Heart left ventricle (tissue), 13 donors: ENCODE measurements around the gene DHX36.

Source experiments
- POLR2A ChIP-seq, 2 donors: fragments of 450-650 bp; IDR thresholded peaks; one replicate each; pipeline ENCODE4 v1.6.1; 2017; ENCODE audit warnings: antibody characterized with exemption in 2 of 2, mild to moderate bottlenecking in 2 of 2, moderate library complexity in 2 of 2
- TF ChIP-seq, protein P1 (sequence below), 12 donors: fragments of 200-600 bp; sonication (generic) in 4 of 12; IDR thresholded peaks; one replicate each; pipeline versions ENCODE4 v1.5.0 to v1.8.0; 2018 to 2022; ENCODE audit warnings: antibody characterized with exemption in 12 of 12, mild to moderate bottlenecking in 5 of 12
- donor health status: ischemic (EF 13 %, LVEDD 7.1; RV severe dilation, severe dysfunction).
- donor health status: DM: no; HTN: yes; CAD: no.
- donor health status: DM: no; HTN: no; CAD: no.
- donor health status: ischemic (EF 25% LVEDD 6.9; RV normal size, moderate dysfunction).
- donor health status: ischemic (EF 25% LVEDD 5.7; RV mildly dilated, moderate dysfunction).
- donor health status: ischemic (EF 35%, LVEDD 5.7; RV mildly dilated, moderate dysfunction).
- donor health status: nonischemic (EF 11% LVEDD 7.7; RV severe dilation, severe dysfunction).
- donor health status: DM: yes; HTN: yes; CAD: no.
- donor health status: PGD.
- donor health status: ischemic (EF 29% LVEDD 5.4; RV normal size, mild dysfunction).
- donor health status: nonischemic (EF 23%, LVEDD 6.1; RV moderate dilation, normal function).

DNA sequence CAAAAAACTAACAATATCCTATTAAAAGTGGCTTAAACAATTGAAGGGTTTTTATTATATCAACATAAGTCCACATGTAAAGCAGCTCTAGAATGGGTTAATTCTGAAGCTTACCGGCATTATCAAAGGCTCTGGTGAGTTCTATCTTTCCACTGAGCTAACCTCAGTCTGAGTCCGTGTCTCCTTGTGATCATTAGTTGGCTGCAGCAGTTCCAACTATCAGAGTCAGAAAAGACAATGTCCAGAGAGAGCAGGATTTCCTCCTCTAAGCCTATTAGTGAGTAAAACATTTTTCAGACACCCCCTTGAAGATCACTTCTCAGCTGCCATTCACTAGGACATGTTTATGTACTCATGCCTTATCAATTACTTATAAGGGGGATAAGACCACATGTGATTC lies 49.9 kb downstream of the DHX36 start:
- TF ChIP-seq, protein P1, sequence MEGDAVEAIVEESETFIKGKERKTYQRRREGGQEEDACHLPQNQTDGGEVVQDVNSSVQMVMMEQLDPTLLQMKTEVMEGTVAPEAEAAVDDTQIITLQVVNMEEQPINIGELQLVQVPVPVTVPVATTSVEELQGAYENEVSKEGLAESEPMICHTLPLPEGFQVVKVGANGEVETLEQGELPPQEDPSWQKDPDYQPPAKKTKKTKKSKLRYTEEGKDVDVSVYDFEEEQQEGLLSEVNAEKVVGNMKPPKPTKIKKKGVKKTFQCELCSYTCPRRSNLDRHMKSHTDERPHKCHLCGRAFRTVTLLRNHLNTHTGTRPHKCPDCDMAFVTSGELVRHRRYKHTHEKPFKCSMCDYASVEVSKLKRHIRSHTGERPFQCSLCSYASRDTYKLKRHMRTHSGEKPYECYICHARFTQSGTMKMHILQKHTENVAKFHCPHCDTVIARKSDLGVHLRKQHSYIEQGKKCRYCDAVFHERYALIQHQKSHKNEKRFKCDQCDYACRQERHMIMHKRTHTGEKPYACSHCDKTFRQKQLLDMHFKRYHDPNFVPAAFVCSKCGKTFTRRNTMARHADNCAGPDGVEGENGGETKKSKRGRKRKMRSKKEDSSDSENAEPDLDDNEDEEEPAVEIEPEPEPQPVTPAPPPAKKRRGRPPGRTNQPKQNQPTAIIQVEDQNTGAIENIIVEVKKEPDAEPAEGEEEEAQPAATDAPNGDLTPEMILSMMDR (IDR thresholded peaks at IDR 0.05) = no peak
- no peak for TF ChIP-seq POLR2A (IDR thresholded peaks at IDR 0.05)
